ENCODE results near the gene MTMR6. TPM values are rescaled to one million over a fixed set of nuclear protein-coding genes. Genes with fewer than 3 reads are reported as not detected.

Gene MTMR6
- polyA plus RNA-seq, 1 of the 3 experiments (the other 2 are of a cell fraction): 4.8 TPM

- no peaks in the 10 kb centered on the region for H3K79me2 ChIP-seq (ENCODE audit: insufficient read depth)
- no peaks in the 10 kb centered on the region for H3F3A ChIP-seq (replicated peaks; ENCODE audit: insufficient read depth)
- no peak overlapping the region for H3K27ac ChIP-seq (ENCODE audit: low read depth in 2 of 2, low read length in 1 of 2)
- no peak overlapping the region for H3K4me2 ChIP-seq
- DNase-seq: no peak
- POLR2A ChIA-PET: no interaction called here
- peaks cover 10% of the 10 kb centered on the region; the same call in 1 of the 2 replicates for H3K27me3 ChIP-seq (ENCODE audit: insufficient read depth)
- no peak overlapping the region for H3K9ac ChIP-seq
- CTCF ChIA-PET: interaction anchor here (1.2 to 1.3 kb wide), 2 partner anchors 100 to 219 kb away, joined by 3 read pairs; no protein-coding TSS in a partner anchor
- H3K36me3 ChIP-seq (replicated peaks in 1 of 2; ENCODE audit: control insufficient read depth in 1 of 2, insufficient read depth in 2 of 2, low read length in 1 of 2): no peaks in the 10 kb centered on the region
- H3K4me1 ChIP-seq (ENCODE audit: control insufficient read depth in 1 of 2, insufficient read depth in 2 of 2, low read depth in 1 of 2, low read length in 1 of 2): no peaks in the 10 kb centered on the region
- H2AFZ ChIP-seq (ENCODE audit: low read depth): no peak overlapping the region
- no peaks in the 10 kb centered on the region for H3K9me3 ChIP-seq
- H4K20me1 ChIP-seq (ENCODE audit: insufficient read depth): no peaks in the 10 kb centered on the region
- 36% methylated on average over 6 of the region's 6 CpGs for WGBS (ENCODE audit: low lambda C conversion rate)
- no peak overlapping the region for H3K4me3 ChIP-seq (ENCODE audit: low read depth in 2 of 2, low read length in 1 of 2)
- no peak for TF ChIP-seq TEAD4 (IDR thresholded peaks at IDR 0.05; ENCODE audit: borderline replicate concordance, insufficient read depth)
- no peak for TF ChIP-seq USF1 (IDR thresholded peaks at IDR 0.05; ENCODE audit: borderline replicate concordance, low read depth)
- no peak for TF ChIP-seq CTCF (IDR thresholded peaks at IDR 0.05)
- no peak for TF ChIP-seq GATA2 (CRISPR knock-in tag; IDR thresholded peaks at IDR 0.05)
- no peak for TF ChIP-seq SIN3A (IDR thresholded peaks at IDR 0.05; ENCODE audit: borderline replicate concordance, low read depth, low read length)
- TF ChIP-seq NFIC (IDR thresholded peaks at IDR 0.05; ENCODE audit: borderline replicate concordance): no peak
- TF ChIP-seq EZH2phosphoT487 (IDR thresholded peaks at IDR 0.05; ENCODE audit: borderline replicate concordance, low read depth): no peak
- TF ChIP-seq IRF3 (IDR thresholded peaks at IDR 0.05; ENCODE audit: low read depth, low read length): no peak
- no peak for TF ChIP-seq TAF1 (IDR thresholded peaks at IDR 0.05; ENCODE audit: borderline replicate concordance, low read depth, low read length)
- no peaks in the 10 kb centered on the region for H3K9me2 ChIP-seq
Observed at GRCh38 chr13:25214491-25215252, 72.6 kb downstream of the MTMR6 start.

- no peak for DNase-seq
- no peak overlapping the region for H2AFZ ChIP-seq (ENCODE audit: low read depth)
- no peaks in the 10 kb centered on the region for H3K9me3 ChIP-seq
- H3K4me3 ChIP-seq (ENCODE audit: low read depth in 2 of 2, low read length in 1 of 2): no peak overlapping the region
- no peak overlapping the region for H3K4me2 ChIP-seq
- no peaks in the 10 kb centered on the region for H3K4me1 ChIP-seq (ENCODE audit: control insufficient read depth in 1 of 2, insufficient read depth in 2 of 2, low read depth in 1 of 2, low read length in 1 of 2)
- CTCF ChIA-PET: interaction anchor here (0.8 to 1.3 kb wide), 3 partner anchors 73 to 218 kb away, joined by 3 read pairs; no protein-coding TSS in a partner anchor
- H4K20me1 ChIP-seq (ENCODE audit: insufficient read depth): no peaks in the 10 kb centered on the region
- no peaks in the 10 kb centered on the region for H3K79me2 ChIP-seq (ENCODE audit: insufficient read depth)
- no CpG with 5 or more reads among the region's 2 CpGs for WGBS (ENCODE audit: low lambda C conversion rate)
- peaks cover under 1% of the 10 kb centered on the region; the same call in 1 of the 2 replicates for H3K27me3 ChIP-seq (ENCODE audit: insufficient read depth)
- POLR2A ChIA-PET: no interaction called here
- no peak overlapping the region for H3K9ac ChIP-seq
- no peak overlapping the region for H3K27ac ChIP-seq (ENCODE audit: low read depth in 2 of 2, low read length in 1 of 2)
- no peaks in the 10 kb centered on the region for H3K9me2 ChIP-seq
- H3F3A ChIP-seq (replicated peaks; ENCODE audit: insufficient read depth): no peaks in the 10 kb centered on the region
- no peaks in the 10 kb centered on the region for H3K36me3 ChIP-seq (replicated peaks in 1 of 2; ENCODE audit: control insufficient read depth in 1 of 2, insufficient read depth in 2 of 2, low read length in 1 of 2)
- TF ChIP-seq MAX (IDR thresholded peaks at IDR 0.05; ENCODE audit: low read depth): no peak
- TF ChIP-seq REST (IDR thresholded peaks at IDR 0.05; ENCODE audit: low read depth, low read length): no peak
- TF ChIP-seq EP300 (IDR thresholded peaks at IDR 0.05; ENCODE audit: borderline replicate concordance in 1 of 2, low read depth in 1 of 2, low read length in 1 of 2): no peak
- no peak for TF ChIP-seq FOSL2 (IDR thresholded peaks at IDR 0.05; ENCODE audit: borderline replicate concordance, low read depth)
- no peak for TF ChIP-seq EZH2phosphoT487 (IDR thresholded peaks at IDR 0.05; ENCODE audit: borderline replicate concordance, low read depth)
- no peak for TF ChIP-seq TAF1 (IDR thresholded peaks at IDR 0.05; ENCODE audit: borderline replicate concordance, low read depth, low read length)
- no peak for TF ChIP-seq ZBTB33 (IDR thresholded peaks at IDR 0.05; ENCODE audit: borderline replicate concordance, low read depth)
- no peak for TF ChIP-seq TEAD4 (IDR thresholded peaks at IDR 0.05; ENCODE audit: borderline replicate concordance, insufficient read depth)
Observed at GRCh38 chr13:25213715-25214114, 73.6 kb downstream of the MTMR6 start.

Data from SK-N-SH (cell line).